Bronchial epithelial cell (primary cell): ENCODE data around the gene CNOT1. TPM values are rescaled to one million over a fixed set of nuclear protein-coding genes. Genes with fewer than 3 reads are reported as not detected.
"Not testable (repeated sequence)": the region's sequence is repeated elsewhere in the genome, so short reads cannot be mapped to it uniquely, and the experiment has no call there.

ENCODE experiments used
- DNase-seq: peaks from one replicate; pipeline ENCODE4 v3.0.0-alpha.2; 2010; ENCODE audit warnings: low read depth
- FAIRE-seq: peaks from 2 replicates; lab custom pipeline; 2011; peaks lifted over from hg19 to GRCh38; lab: Jason Lieb, UNC
- H3K27me3 ChIP-seq: 2 replicates; pipeline ENCODE4 v1.5.1; 2011; ENCODE audit warnings: low read length; ENCODE audit not compliant: control insufficient read depth, insufficient read depth
- H3K36me3 ChIP-seq: 2 replicates; pipeline ENCODE4 v1.5.1; 2011; ENCODE audit warnings: low read length; ENCODE audit not compliant: control insufficient read depth, insufficient read depth
- H3K4me3 ChIP-seq: 2 replicates; pipeline ENCODE4 v1.5.1; 2011; ENCODE audit warnings: mild to moderate bottlenecking, low read depth, low read length, control low read depth
- CTCF ChIP-seq: IDR thresholded peaks from 2 replicates; pipeline ENCODE4 v1.5.1; 2011; ENCODE audit warnings: mild to moderate bottlenecking, moderate library complexity, low read length, control low read depth, inconsistent platforms; ENCODE audit not compliant: insufficient read depth, severe bottlenecking
- total RNA-seq: library from RNA; depleted of rRNA; stranded (reverse); fragments of >200 nt; gene quantifications from 2 replicates; pipeline ENCODE4 v1.2.1, GENCODE V29; 2014

Gene CNOT1
- total RNA-seq, 1 donor from 2014 or later: 113 TPM

- H3K4me3 ChIP-seq: no peak overlapping the region
- TF ChIP-seq CTCF: peak; percentile 54
- peak; percentile 85 for DNase-seq
- H3K36me3 ChIP-seq: no peaks in the 10 kb centered on the region
- FAIRE-seq: no peak
- no peaks in the 10 kb centered on the region for H3K27me3 ChIP-seq
Measured at GRCh38 chr16:58638148-58639036, 8.8 kb upstream of the CNOT1 start.

- not testable (repeated sequence) for FAIRE-seq, H3K4me3 ChIP-seq, H3K27me3 ChIP-seq, DNase-seq, H3K36me3 ChIP-seq
Measured at GRCh38 chr16:58637021-58637420, 7.4 kb upstream of the CNOT1 start.

GRCh38 chr16:58636466-58636865, 6.8 kb upstream of the CNOT1 start:
- Histone ChIP-seq H3K27me3 (no peaks in the 10 kb centered on the region), H3K36me3 (no peaks in the 10 kb centered on the region), H3K4me3 (no peak overlapping the region)
- no peak for TF ChIP-seq CTCF
- DNase-seq (no peak), FAIRE-seq (no peak)

GRCh38 chr16:58635502-58635901, 5.9 kb upstream of the CNOT1 start:
- TF ChIP-seq CTCF: no peak
- H3K36me3 ChIP-seq: no peaks in the 10 kb centered on the region

GRCh38 chr16:58634265-58634802, 4.7 kb upstream of the CNOT1 start:
- FAIRE-seq: no peak
- no peak for TF ChIP-seq CTCF
- Histone ChIP-seq H3K27me3 (no peaks in the 10 kb centered on the region), H3K36me3 (no peaks in the 10 kb centered on the region), H3K4me3 (no peak overlapping the region)
- DNase-seq: no peak

More at GRCh38 chr16:58635502-58635901, 5.9 kb upstream of the CNOT1 start:
- H3K27me3 ChIP-seq: no peaks in the 10 kb centered on the region
- FAIRE-seq (no peak), DNase-seq (no peak)
- no peak overlapping the region for H3K4me3 ChIP-seq
